GM19035 (cell line): ENCODE measurements around the gene WBP11.
A peak's percentile ranks its signal among the peaks of the same experiment; 100 is the strongest.
"Not testable (repeated sequence)": the region's sequence is repeated elsewhere in the genome, so short reads cannot be mapped to it uniquely, and the experiment has no call there.

ENCODE experiments used
- ATAC-seq: cut with Tn5 transposase; IDR thresholded peaks from one replicate; pipeline ENCODE4 v1.9.1; 2021; ENCODE audit not compliant: unreplicated experiment

Gene WBP11

DNA sequence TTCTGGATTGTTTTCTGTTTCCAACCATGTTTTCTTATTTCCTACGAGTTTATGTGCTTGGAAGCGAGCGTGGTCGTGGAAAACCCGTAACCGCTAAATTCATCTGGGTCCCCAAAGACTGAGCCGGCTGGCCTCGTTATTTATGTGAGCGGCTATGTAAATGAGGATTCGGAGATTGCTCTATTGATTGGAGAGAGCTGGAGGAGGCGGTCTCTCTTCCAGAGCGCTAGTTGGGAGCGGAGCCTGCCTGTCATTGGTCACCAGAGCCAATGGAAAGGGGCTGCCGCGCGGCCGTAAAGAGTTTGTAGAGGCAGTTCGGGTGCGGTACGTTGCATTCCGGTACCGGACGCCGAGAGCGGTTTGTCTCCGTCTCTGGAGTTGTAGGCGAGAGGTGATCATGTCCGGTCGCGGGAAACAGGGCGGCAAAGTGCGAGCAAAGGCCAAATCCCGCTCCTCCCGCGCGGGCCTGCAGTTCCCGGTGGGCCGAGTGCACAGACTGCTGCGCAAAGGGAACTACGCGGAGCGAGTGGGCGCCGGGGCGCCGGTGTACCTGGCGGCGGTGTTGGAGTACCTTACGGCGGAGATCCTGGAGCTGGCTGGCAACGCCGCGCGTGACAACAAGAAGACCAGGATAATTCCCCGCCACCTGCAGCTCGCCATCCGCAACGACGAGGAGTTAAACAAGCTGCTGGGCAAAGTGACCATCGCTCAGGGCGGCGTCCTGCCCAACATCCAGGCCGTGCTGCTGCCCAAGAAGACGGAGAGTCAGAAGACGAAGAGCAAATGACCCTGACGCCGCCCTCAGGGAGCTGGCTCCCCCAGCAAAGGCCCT, 29.0 kb downstream of the WBP11 start:
- peak; percentile 51 for ATAC-seq

DNA sequence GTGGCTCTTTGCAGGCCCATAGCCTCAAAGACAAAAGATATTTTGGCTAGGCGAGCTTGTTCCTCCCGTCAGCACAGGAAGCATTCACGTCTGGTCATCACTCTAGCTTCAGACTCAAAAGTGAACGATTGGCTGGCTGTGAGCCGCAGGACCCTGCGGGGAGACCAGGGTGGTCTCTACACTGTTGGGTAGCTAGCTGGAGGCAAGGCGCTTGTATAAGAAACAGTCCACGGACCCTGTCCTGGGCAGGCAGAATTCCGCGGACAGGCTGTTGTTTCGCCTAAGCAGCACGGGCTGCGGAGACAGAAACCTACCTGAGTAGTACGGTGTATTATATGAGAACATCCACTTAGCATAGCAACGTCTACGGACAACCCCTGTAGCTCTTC, 29.6 kb downstream of the WBP11 start:
- peak; percentile 16 for ATAC-seq

DNA sequence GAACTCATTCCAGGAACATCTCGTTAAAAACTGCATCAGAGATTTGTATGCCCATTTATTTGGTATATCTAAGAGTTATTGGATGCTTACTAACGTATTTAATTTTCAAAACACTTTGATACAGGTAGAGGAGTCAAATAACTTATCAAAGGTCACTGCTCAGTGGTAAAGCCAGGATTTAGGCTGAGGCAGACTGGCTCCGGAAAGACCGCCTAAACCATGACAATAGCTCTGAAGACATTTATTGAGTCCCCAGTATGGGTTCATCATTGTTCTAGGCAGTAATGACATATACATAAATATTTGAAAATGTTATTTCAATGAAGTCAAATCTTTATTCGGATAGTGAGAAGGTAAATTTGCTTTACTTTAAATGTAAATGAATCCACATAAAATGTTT, 30.3 kb downstream of the WBP11 start:
- no peak for ATAC-seq

DNA sequence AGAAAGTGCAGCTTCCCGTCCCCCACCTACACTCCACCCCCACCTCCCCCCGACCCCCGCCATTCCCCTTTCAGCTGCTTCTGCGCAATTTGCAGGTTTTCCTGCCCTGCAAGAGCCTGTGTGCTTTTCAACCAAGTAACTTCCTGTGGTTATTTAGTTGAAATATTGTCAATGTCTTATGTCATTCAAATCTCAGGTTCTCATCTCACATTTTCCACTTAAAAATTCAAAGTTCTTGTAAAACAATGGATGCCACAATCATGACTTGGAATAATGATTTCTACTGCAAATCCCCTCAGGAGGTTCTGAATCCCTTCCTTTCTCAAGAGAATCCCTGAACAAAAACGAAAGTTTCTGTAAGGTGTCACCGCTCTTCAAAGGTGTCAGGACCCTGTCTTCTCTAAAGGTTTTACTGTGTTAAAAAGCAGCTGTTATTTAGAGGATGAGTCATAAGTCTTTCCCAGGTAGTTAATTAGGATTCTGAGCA, 31.6 kb downstream of the WBP11 start:
- ATAC-seq: no peak

DNA sequence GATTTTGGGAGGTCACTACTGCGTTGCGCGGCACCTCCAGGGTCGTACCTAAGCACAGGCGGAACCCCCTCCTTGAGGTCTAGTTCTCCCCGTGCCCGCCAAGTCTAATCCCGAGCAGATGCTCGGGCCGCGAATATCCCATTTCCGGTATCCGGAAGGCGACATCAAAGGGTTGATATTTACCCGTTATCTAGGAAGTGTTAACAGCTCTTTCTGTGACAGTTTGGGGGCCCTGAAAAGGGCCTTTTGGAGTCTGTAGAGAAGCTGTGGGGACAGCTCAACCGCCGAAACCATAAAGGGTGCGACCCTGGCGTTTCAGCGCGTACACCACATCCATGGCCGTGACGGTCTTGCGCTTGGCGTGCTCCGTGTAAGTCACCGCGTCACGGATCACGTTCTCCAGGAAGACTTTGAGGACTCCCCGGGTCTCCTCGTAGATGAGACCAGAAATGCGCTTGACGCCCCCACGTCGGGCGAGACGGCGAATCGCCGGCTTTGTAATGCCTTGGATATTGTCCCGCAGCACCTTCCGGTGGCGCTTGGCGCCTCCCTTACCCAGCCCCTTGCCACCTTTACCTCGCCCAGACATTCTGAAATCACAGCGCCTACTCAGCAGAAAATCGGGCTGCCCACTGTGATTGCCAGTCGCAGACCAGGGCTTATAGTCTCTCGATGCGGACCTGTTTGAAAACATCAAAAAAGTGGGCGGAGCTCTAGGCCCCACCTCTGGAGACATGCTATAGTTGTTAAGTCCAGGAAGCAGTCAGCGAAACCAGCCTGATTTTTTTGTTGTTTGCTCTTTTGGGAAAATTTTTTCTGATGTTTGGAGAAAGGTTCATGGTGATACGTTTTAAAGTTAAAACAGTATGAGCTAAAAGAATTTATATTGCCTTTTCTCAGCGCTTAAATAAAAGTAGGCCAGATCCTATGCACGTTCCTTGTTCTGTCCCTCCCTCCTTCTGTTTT, 32.5 kb downstream of the WBP11 start:
- ATAC-seq: peak; percentile 19

DNA sequence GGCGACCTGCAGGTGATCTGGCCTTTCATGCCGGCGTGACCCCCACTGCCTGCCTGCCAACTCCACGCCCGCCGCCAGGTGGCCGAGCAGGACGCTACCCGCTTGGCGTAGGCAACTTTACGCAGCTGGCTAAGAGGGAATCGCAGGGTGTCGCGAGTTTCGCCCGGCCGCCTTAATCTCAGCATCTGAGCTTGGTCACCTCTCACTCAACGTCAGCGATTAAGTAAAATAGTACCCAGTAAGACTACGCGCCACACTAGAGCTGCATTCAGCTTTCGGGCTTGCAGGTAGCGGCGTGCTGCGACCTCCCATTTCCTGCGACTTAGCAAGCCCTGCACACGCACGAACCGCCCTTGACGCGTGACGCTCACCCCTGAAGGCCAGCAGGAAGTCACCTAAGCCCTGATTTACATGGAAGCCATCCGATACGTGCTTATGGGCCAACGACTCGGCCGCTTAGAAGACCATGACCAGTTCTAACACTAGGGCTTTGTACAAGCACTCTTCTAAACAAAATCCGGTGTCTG, 33.2 kb downstream of the WBP11 start:
- ATAC-seq: peak; percentile 41

DNA sequence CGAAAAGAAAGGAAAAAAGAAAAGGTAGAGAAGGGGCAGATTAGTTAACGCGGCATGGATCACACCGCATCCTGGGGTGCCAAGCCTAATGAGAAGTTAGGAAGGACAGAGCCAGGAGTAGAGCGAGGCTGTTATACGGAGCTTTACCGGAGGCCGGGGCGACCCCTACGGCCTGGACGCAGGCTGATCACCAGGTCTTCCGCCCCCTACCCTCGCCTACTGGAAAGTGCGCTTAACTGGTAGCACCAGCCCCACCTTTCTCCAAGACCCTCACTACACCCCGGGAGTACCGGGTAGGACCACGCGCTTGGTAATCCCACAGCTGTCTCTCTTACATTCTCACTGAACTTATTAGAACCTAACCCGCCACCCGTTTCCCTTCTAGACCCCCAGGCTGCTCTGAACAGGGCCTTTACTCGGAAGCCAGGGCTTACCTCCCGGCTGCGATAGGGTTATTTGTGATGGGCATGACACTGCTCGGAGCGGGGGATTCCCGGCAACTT, 33.8 kb downstream of the WBP11 start:
- ATAC-seq: peak; percentile 4

DNA sequence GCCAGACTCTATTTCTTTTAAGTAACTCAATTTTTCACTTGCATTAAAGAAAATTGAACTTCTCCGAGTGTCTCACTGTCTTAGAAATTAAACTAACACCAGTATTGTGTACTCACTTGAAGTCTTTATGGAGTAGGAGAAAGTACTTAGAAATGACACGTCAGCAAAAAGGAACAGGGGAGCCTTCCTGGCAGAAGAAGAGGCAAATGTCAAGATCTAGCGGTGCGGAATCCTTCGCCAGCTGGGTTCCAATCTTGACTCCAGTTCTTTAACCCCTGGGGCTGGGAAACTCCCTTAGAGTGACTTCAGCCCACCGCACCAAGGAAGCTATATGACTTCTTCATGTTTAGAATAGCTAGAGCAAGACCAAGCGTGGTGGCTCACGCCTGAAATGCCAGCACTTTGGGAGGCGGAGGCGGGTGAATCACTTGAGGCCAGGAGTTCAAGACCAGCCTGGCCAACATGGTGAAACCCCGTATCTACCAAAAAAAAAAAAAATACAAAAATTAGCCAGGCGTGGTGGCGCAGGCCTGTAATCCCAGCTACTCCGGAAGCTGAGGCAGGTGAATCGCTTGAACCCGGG, 34.4 kb downstream of the WBP11 start:
- no peak for ATAC-seq

DNA sequence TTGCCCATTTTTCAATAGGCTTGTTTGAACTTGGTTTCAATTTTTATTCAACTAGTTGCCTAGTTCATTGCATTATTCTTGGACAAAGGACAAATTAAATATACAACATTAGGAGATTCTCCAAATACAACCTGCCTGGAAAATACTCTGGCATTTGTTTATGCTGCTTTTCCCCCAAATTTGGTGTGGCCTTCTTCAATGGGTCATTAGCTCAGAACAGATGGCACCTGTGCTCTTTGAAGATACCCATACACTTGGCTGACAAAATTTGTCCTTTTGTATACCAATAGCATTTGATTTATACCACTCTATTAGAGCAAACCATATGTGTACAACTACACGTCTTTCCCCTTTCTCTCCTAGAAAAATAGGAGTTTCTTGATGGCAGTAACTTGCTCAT, 35.7 kb downstream of the WBP11 start:
- no peak for ATAC-seq

DNA sequence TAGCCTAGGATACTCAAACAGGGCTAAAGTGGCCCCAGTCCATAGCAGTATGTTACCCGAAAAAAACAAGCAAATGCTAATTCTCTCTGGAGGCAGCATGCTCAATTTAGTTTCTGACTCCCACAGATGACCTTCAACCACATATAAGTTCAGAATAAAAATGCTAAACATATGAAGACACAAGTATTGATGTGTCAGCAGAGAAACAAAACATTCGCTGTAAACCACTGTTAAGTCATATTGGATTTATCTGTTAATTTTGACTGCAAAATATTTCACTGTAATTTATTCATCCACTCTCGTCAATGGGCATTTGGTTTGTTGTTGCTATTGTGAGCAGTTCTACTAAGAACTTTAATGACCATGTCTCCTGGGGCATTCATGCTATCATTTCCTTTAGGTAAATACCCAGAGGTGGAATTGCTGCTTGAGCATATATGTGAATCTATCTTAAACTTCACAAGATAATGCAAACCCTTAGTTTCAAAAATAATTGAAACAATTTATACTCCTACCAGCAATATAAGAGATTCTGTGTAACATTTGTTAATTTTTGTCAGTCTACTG, 36.5 kb downstream of the WBP11 start:
- ATAC-seq: no peak

DNA sequence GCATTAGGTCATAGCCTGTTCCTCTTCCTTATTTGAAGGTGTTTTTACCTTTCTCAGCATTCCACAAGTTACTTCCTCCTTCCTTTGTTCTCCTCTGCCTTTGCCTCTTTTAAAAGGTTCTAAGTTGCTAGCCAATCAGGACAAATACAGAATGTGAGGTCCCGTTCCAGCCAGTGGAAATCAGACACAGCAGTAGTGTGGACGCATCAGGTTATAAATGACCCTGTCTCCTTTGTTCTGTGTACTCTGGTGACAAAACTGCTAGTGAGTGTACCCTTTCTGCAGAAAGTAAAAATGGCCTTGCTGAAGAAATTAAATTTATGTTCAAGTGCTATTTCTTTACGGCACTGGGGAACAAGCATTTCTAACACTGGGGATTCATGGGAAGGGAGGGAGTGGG, 37.3 kb downstream of the WBP11 start:
- ATAC-seq: not testable (repeated sequence)

DNA sequence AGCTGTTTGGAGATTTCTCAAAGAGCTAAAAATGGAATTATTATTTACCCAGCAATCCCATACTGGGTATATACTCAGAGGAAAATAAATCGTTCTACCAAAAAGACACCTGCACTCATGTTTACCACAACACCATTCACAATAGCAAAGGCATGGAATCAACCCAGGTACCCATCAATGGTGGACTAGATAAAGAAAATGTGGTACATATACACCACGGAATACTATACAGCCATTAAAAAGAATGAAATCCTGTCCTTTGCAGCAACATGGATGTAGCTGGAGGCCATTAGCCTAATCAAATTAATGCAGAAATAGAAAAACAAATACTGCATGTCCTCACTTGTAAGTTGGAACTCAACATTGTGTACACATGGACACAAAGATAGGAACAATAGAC, 37.9 kb downstream of the WBP11 start:
- no peak for ATAC-seq

DNA sequence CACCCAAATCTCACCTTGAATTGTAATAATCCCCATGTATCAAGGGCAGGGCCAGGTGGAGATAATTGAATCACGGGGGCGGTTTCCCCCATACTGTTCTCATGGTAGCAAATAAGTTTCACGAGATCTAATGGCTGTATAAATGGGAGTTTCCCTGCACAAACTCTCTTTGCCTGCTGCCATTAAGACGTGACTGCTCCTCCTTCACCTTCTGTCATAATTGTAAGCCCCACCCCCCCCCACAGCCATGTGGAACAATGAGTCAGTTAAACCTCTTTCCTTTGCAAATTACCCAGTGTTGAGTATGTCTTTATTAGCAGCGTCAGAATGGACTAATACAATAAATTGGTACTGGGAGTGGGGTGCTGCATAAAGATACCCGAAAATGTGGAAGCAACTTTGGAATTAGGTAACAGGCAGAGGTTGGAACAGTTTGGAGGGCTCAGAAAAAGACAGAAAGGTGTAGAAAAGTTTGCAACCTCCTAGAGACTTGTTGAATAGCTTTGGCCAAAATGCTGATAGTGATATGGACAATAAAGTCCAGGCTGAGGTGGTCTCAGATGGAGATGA, 43.5 kb downstream of the WBP11 start:
- ATAC-seq: not testable (repeated sequence)

DNA sequence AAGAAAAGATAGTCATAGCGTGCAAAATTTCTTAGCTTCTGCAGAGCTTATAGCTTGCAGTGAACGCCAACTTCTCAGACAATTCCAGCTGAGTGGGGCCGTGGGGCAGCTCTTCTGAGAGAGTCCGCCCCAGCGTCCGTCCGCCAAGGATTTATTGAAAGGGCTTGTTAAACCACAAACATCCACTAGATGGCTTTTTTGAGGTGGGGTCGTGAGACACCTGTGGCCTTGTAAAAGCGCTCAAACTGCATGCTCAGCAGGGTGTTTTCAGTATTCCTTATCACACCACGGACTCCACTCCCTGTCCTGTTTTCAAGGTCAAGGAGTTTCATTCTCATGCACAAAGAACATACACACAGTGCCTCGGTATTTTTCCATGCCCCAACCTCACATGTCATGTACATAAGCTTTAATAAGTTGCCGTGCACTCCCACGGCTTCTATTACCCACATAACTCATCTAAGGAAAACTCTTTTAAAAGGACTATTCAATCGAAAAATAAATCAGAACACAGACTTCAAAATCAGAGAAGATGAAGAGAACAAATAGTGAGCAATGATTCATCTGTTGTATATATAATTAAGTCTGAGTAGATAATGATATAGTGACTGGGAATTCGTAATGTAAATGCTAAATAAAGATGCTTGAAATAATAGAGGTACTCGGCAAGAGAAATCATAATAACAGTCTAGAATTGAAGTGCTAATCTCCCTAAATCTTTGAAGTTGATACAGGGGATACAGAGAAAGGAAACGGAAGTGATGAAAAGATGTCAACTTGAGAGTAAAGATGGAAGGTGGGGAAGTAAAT, 46.7 kb downstream of the WBP11 start:
- no peak for ATAC-seq

DNA sequence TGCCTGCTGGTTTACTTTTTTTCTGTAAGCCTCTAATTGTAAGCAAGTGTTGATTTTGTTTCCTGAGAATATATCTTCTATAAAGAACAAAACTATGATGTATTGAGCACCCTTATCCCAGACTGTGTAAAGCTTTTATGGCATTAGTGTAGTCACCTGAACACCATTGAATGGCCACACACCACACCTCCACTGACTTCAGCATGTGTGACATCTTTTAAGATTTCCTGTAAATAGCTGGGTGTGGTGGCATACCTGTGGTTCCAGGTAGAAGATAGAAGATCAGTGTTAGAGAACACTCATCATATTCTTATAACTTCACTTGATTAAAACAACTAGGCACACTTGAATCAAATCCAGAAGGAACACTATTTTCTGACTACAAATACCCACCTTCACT, 51.3 kb downstream of the WBP11 start:
- ATAC-seq: no peak

DNA sequence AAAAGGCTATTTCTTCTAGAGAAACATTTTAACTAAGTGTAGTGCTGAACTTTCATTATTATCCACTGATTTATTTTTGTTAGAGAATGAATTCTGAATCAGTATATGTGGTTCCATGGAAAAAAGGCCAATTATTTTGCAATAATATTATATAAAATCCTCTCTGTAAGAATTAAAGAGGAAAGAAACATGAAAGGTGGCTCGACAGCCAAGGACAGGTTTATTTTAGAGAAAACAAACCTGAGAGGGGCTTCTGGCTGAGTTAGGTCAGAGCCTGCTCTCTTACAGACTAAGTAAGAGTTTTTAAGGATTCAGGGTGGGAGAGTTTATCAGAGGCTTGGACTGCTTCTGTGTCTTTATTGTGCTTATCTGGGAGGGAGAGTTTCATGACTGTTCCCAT, 60.2 kb downstream of the WBP11 start:
- ATAC-seq: no peak

DNA sequence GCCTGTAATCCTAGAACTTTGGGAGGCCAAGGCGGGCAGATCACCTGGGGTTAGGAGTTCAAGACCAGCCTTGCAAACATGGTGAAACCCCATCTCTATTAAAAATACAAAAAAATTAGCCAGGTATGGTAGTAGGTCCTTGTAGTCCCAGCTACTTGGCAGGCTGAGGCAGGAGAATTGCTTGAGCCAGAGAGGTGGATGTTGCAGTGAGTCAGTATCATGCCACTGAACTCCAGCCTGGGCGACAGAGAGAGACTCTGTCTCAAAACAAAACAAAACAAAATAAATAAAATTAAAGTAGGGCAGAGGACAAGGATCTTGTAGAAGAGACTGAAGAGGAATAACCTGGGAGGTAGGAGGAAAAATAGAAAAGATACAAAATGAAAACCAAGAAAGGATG, 61.3 kb downstream of the WBP11 start:
- no peak for ATAC-seq

DNA sequence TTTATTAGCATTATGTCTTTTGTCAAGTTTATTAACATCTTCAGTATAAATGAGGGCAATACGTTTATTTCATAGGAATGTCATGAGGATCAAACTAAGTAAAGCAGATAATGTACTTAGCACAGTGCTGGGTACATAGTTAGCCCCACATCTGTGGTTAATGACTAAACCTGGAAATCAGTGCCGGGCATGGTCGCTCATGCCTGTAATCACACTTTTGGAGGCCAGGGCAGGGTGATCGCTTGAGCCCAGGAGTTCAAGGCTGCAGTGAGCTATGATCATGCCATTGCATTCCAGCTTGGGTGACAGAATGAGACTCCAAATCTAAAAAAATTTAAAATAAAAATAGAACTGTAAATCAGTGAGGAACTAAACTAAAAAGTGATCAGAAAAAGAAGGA, 62.1 kb downstream of the WBP11 start:
- ATAC-seq: no peak

DNA sequence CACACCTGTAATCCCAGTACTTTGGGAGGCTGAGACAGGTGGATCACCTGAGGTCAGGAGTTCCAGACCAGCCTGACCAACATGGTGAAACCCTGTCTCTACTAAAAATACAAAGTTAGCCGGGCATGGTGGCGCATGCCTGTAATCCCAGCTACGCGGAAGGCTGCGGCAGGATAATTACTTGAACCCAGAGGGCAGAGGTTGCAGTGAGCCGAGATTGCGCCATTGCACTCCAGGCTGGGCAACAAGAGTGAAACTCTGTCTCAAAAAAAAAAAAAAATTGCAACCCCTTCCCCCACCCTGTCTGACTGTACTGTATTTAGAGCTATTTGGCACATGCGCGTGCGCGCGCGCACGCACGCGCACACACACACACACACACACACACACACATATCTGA, 66.8 kb downstream of the WBP11 start:
- not testable (repeated sequence) for ATAC-seq
